ENCODE data around the gene RAD51C. TPM values are rescaled to one million over a fixed set of nuclear protein-coding genes. Genes with fewer than 3 reads are reported as not detected.
A peak's percentile ranks its signal among the peaks of the same experiment; 100 is the strongest.
"Not testable (repeated sequence)": the region's sequence is repeated elsewhere in the genome, so short reads cannot be mapped to it uniquely, and the experiment has no call there.

The RAD51C gene
- total RNA-seq, 1 donor = 9.1 TPM

DNA sequence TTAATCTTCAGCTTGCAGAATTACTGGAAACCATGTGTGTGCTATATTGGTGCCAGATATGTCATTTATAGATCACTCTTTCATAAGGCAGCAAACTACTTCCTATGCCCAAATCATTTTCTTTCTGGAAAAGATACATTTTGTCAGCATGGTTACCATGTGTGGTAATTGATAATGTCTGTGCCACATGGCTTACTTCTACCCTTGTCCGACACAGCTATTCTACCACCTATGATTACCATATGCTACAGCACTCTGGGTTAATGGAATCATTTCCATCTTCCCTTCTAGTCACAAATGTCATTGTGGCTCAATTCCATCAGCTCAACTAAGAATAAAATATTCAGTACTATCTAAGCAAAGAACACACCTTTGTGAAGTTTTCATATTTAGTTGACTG is 55.3 kb downstream of the RAD51C start:
- Histone ChIP-seq H3K27me3 (ENCODE audit: insufficient read depth, low read length) (peaks cover under 1% of the 10 kb centered on the region), H3K9me3 (ENCODE audit: low read depth, low read length) (no peaks in the 10 kb centered on the region), H3K4me3 (ENCODE audit: low read length) (no peak overlapping the region), H3K4me1 (ENCODE audit: insufficient read depth, low read length) (no peaks in the 10 kb centered on the region)

DNA sequence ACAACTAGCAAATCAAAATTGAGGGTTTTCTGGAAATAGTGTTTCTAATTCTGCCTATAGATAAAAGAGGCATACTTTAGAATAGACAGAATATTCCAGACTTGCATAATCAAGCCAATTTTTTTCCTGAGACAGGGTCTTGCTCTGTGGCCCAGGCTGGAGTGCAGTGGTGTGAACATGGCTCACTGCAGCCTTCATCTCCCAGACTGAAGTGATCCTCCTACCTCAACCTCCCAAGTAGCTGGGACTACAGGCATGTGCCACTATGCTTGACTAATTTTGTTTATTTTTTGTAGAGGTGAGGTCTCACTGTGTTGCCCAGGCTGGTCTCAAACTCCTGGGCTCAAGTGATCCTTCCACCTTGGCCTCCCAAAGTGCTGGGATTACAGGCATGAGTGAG is 57.2 kb downstream of the RAD51C start:
- not testable (repeated sequence) for H3K4me1 ChIP-seq (ENCODE audit: insufficient read depth, low read length); H3K4me3 ChIP-seq (ENCODE audit: low read length); H3K9me3 ChIP-seq (ENCODE audit: low read depth, low read length)
- peaks cover 14% of the 10 kb centered on the region for H3K27me3 ChIP-seq (ENCODE audit: insufficient read depth, low read length)

DNA sequence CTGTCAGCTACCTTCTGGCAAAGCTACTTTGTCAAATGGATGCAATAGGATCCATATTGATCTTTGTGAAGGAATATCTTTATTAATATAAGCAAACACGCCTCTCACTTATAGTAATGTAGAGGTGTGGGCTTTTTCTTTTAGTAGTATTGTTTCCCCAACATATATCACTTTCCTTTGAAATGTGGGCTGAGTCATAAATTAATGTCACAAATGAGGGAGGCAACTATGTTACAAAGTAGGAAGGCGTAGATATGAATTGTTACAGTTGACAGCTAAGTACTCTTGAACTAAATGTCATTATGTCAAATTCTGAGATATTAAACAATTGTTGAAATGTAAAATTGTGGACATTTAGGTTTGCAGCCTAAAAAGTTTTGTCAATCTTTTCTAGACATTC is 60.6 kb downstream of the RAD51C start:
- H3K27me3 ChIP-seq (ENCODE audit: insufficient read depth, low read length) = peaks cover 45% of the 10 kb centered on the region
- no peaks in the 10 kb centered on the region for H3K9me3 ChIP-seq (ENCODE audit: low read depth, low read length)
- peaks cover 19% of the 10 kb centered on the region for H3K4me1 ChIP-seq (ENCODE audit: insufficient read depth, low read length)
- H3K4me3 ChIP-seq (ENCODE audit: low read length) = no peak overlapping the region

DNA sequence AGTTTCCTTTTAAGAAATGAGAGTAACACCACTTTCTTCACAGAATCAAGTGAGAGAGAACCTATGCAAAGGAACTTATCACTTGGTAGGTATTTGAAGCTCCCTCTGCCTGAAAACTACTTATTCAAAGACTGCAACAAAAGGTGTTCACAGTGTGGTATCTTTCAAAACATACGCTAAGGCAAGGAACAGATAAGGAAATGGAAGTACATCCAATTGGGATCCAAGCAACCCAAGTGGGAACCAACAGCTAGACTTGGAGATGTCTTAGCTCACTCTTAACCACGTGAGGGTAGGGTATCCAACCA is 62.8 kb downstream of the RAD51C start:
- peaks cover 66% of the 10 kb centered on the region for H3K27me3 ChIP-seq (ENCODE audit: insufficient read depth, low read length)
- no peaks in the 10 kb centered on the region for H3K9me3 ChIP-seq (ENCODE audit: low read depth, low read length)
- peaks cover 19% of the 10 kb centered on the region for H3K4me1 ChIP-seq (ENCODE audit: insufficient read depth, low read length)
- H3K4me3 ChIP-seq (ENCODE audit: low read length) = peak overlapping the region; percentile 35

DNA sequence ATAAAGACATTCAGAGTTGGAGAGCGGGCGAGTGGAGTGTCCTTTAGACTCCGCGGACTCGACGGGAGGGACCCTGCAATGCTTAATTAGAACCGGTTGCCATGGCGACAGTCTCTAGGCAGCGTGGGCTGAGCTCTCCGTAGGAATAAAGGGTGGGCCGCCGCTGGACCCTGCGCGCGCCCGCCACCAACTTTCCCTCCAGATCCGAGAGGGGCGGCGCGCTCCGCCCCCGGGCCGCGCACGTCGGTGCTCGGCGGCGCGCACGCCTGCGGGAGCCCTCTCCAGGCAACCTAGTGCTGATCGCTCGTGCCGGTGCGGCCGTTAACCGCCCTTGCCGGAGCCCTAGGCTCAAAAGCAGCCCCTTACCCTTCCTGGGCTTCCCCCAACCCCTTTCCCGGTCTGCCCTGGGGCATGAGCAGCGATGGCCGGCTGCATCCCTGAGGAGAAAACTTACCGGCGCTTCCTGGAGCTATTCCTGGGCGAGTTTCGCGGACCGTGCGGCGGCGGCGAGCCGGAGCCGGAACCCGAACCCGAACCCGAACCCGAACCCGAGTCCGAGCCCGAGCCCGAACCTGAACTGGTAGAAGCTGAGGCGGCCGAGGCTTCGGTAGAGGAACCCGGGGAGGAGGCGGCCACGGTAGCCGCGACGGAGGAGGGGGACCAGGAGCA is 63.3 kb downstream of the RAD51C start, which contains the start of gene PPM1E:
Gene PPM1E, plus strand, starts transcription at position 278 of the 669 bp plus-strand sequence.
- H3K9me3 ChIP-seq (ENCODE audit: low read depth, low read length) = no peaks in the 10 kb centered on the region
- peak within 1 kb of the TSS; percentile 35 for H3K4me3 ChIP-seq (ENCODE audit: low read length)
- H3K27me3 ChIP-seq (ENCODE audit: insufficient read depth, low read length) = peaks cover 70% of the 10 kb centered on the region
- peaks cover 19% of the 10 kb centered on the region for H3K4me1 ChIP-seq (ENCODE audit: insufficient read depth, low read length)

DNA sequence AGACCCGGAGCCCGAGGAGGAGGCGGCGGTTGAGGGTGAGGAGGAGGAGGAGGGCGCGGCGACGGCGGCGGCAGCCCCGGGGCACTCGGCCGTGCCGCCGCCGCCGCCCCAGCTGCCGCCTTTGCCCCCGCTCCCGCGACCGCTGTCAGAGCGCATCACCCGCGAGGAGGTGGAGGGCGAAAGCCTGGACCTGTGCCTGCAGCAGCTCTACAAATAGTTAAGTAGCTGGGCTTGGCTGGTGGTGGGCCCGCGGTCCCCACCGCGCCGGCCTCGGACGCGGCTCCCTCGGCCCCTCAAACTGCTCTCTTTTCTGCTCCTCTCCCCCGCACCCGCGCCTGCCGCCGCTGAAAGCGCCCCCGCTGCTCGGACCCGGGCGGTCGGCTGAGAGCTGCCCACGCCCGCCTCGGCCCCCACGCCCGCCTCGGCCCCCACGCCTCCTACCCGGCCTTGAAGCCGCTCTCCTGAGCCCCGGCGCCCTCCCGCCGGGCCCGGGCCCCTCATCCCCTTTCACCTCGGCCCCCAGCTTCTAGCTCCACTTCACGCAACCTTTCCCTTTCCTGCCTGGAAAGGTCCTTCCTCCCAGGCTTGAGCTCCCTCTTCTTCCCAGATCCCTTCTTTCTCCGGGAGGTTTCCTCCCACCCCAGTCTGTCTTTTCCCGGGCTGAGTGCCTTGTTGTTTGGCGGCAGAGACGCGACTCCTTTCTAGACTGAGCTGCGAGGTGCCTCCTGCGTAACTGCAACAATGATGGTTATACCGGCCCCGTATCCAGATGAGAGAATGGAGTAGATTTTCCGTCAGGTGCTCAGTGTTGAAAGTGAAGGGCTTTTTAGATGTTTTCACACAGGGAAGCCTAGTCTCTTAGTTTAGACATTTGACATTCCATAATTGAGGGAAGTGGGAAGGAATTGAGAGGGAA is 64.1 kb downstream of the RAD51C start:
- H3K4me3 ChIP-seq (ENCODE audit: low read length) = peak overlapping the region; percentile 35
- peaks cover 19% of the 10 kb centered on the region for H3K4me1 ChIP-seq (ENCODE audit: insufficient read depth, low read length)
- peaks cover 77% of the 10 kb centered on the region for H3K27me3 ChIP-seq (ENCODE audit: insufficient read depth, low read length)
- no peaks in the 10 kb centered on the region for H3K9me3 ChIP-seq (ENCODE audit: low read depth, low read length)

DNA sequence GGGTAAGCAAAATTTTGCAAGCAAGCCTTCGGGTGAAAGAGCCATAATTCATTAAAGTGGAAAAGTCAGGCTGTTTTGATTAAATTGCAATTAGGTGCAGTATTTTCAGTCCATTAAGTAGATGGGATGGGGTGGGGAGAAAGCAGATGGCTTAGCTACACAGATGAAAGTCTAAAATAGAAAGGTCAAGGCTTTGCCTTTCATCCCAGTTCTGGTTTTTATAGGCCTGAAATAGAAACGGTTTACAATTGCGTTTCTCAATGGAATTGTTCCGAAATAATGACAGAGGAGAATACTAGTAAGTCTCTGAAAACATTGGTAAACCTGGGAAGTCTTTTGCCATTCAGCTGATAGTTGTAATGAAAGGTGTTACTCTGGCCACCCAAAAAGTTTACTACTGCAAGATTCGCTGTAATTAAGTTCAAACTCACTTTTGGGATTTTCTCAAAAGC is 64.8 kb downstream of the RAD51C start:
- peaks cover 78% of the 10 kb centered on the region for H3K27me3 ChIP-seq (ENCODE audit: insufficient read depth, low read length)
- H3K9me3 ChIP-seq (ENCODE audit: low read depth, low read length) = no peaks in the 10 kb centered on the region
- peaks cover 19% of the 10 kb centered on the region for H3K4me1 ChIP-seq (ENCODE audit: insufficient read depth, low read length)
- no peak overlapping the region for H3K4me3 ChIP-seq (ENCODE audit: low read length)

DNA sequence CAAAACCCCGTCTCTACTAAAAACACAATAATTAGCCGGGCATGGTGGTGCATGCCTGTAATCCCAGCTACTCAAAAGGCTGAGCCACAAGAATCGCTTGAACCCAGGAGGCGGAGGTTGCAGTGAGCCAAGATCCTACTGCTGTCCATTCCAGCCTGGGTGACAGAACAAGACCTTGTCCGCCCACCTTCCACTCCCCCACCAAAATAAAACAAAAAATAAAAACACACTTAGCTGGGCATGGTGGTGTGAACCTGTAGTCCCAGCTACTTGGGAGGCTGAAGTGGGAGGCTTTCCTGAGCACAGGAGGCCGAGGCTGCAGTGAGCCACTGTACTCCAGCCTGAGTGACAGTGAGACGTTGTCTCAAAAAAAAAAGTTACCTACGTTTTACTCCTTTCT is 66.5 kb downstream of the RAD51C start:
- no peak overlapping the region for H3K4me3 ChIP-seq (ENCODE audit: low read length)
- peaks cover 69% of the 10 kb centered on the region for H3K27me3 ChIP-seq (ENCODE audit: insufficient read depth, low read length)
- no peaks in the 10 kb centered on the region for H3K9me3 ChIP-seq (ENCODE audit: low read depth, low read length)
- peaks cover 19% of the 10 kb centered on the region for H3K4me1 ChIP-seq (ENCODE audit: insufficient read depth, low read length)

DNA sequence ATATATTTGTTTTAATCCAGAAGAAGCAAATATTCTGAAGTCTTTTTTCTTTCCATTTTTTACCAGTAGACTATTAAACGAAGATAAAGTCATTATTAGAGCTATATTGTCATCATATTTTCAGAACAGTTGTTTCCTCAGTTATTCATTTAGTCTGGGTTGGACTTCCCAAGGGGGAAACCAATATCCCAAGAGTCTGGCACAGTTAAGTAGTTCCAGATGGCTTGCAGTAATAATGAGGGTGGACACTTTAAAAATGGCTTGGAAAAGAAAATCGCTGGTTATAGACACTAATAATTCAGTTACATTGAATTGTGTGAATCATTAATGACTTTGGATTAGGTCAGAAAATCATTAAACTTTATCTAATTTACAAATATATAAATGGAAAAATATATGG is 67.1 kb downstream of the RAD51C start:
- no peak overlapping the region for H3K4me3 ChIP-seq (ENCODE audit: low read length)
- peaks cover 19% of the 10 kb centered on the region for H3K4me1 ChIP-seq (ENCODE audit: insufficient read depth, low read length)
- no peaks in the 10 kb centered on the region for H3K9me3 ChIP-seq (ENCODE audit: low read depth, low read length)
- H3K27me3 ChIP-seq (ENCODE audit: insufficient read depth, low read length) = peaks cover 65% of the 10 kb centered on the region

DNA sequence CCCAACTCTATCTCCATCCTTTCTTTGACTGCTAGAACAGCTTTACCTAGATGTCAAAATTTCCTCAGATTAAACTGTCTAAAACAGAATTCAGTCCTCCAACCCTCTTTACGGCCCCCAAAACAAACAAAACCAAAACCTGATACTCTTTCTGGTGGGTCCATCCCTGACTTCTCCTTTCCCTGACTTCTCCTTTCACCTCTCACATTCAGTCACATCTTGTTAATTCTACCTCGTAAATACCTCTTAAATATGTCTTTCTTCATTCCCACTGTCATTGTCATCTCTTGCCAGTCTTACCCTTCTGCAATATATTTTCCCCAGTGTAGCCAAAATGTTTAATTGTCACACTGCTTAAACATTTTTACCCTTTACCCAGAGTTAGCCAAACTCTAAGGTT is 67.8 kb downstream of the RAD51C start:
- H3K9me3 ChIP-seq (ENCODE audit: low read depth, low read length) = no peaks in the 10 kb centered on the region
- peaks cover 58% of the 10 kb centered on the region for H3K27me3 ChIP-seq (ENCODE audit: insufficient read depth, low read length)
- H3K4me1 ChIP-seq (ENCODE audit: insufficient read depth, low read length) = peaks cover 18% of the 10 kb centered on the region
- H3K4me3 ChIP-seq (ENCODE audit: low read length) = no peak overlapping the region

DNA sequence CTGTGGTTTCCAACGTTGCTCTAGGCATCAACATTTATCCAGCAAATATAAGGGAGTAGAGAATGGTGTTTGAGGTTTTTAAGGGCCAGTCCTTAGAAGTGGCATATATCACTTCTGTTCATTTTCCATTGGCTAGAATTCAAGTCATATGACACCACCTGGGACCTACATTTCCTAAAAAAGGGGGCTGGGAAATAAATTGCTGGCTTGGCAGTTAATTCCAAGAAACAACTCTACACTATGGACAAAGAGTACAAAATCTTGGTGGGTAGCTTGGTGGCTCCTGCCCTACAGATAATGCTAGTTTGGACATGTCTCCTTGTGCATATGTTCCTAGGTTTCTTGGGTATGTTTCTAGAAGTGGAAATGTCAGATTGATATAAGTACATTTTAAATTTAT is 70.9 kb downstream of the RAD51C start:
- H3K4me1 ChIP-seq (ENCODE audit: insufficient read depth, low read length) = no peaks in the 10 kb centered on the region
- H3K27me3 ChIP-seq (ENCODE audit: insufficient read depth, low read length) = peaks cover 31% of the 10 kb centered on the region
- no peak overlapping the region for H3K4me3 ChIP-seq (ENCODE audit: low read length)
- H3K9me3 ChIP-seq (ENCODE audit: low read depth, low read length) = no peaks in the 10 kb centered on the region

DNA sequence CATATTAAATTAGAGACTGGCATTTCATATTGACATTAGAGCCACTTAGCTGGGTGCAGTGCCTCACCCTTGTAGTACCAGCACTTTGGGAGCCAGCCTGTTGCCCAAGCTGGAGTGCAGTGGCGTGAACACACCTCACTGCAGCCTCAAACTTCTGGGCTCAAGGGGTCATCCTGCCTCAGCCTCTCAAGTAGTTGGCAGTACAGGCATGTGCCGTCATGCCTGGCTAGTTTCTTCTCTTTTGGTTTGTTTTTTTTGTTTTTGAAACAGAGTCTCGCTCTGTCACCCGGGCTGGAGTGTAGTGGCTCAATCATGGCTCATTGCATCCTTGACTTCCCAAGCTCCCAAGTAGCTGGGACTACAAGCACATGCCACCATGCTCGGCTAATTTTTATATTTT is 72.0 kb downstream of the RAD51C start:
- Histone ChIP-seq H3K4me3 (ENCODE audit: low read length) (no peak overlapping the region), H3K9me3 (ENCODE audit: low read depth, low read length) (no peaks in the 10 kb centered on the region), H3K27me3 (ENCODE audit: insufficient read depth, low read length) (peaks cover 19% of the 10 kb centered on the region), H3K4me1 (ENCODE audit: insufficient read depth, low read length) (no peaks in the 10 kb centered on the region)

DNA sequence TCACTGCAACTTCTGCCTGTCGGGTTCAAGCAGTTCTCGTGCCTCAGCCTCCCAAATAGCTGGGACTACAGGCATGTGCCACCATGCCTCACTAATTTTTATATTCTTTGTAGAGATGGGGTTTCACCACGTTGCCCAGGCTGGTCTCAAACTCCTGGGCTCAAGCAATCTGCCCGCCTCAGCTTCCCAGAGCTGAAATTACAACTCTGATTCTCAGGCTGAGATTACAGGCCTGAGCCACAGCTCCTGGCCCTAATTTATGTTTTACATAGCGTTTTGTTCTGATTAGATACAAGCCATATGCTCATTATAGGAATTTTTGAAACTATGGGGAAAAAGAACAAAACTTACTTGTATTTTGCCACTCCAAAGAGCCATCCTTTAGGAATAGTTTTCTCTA is 86.1 kb downstream of the RAD51C start:
- H3K4me3 ChIP-seq (ENCODE audit: low read length); H3K9me3 ChIP-seq (ENCODE audit: low read depth, low read length); H3K4me1 ChIP-seq (ENCODE audit: insufficient read depth, low read length); H3K27me3 ChIP-seq (ENCODE audit: insufficient read depth, low read length): not testable (repeated sequence)

DNA sequence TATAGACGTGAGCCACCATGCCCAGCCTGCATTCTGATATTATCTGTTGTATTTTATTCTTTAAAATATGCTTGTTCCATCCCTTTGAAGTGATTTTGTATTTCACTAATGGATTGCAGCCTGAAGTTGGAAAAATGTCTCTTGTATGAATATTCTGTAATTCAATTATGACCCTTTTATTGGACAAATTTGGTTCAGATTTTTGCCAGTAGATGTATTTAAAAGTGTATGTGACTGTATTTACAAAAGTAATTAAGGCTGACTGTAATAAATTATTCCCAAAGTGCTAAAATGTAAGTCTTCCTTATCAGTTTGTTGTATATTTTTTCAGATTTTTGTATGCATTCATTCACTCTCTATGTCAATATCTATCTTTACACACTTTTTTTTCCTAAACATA is 87.0 kb downstream of the RAD51C start:
- H3K9me3 ChIP-seq (ENCODE audit: low read depth, low read length) = no peaks in the 10 kb centered on the region
- H3K4me3 ChIP-seq (ENCODE audit: low read length) = no peak overlapping the region
- no peaks in the 10 kb centered on the region for H3K27me3 ChIP-seq (ENCODE audit: insufficient read depth, low read length)
- H3K4me1 ChIP-seq (ENCODE audit: insufficient read depth, low read length) = no peaks in the 10 kb centered on the region

DNA sequence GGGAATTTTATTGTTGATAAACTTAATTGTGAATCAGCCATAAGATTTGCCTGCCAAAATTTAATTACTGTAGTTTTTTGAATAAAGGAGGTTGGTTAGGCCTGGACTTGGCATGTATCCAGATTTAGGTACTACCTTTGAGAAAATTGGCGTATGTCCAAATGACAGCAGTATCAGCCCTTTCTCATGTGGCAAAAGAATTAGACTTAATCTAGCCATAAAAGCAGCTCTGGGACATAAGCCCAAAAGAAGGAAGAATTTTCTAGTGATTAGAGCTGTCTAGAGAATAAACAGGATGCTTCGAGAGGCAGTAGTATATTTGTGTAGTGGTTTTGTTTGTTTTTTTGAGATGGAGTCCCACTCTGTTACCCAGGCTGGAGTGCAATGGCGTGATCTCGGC is 91.0 kb downstream of the RAD51C start:
- no peaks in the 10 kb centered on the region for H3K9me3 ChIP-seq (ENCODE audit: low read depth, low read length)
- H3K27me3 ChIP-seq (ENCODE audit: insufficient read depth, low read length) = peaks cover 2% of the 10 kb centered on the region
- no peak overlapping the region for H3K4me3 ChIP-seq (ENCODE audit: low read length)
- no peaks in the 10 kb centered on the region for H3K4me1 ChIP-seq (ENCODE audit: insufficient read depth, low read length)

DNA sequence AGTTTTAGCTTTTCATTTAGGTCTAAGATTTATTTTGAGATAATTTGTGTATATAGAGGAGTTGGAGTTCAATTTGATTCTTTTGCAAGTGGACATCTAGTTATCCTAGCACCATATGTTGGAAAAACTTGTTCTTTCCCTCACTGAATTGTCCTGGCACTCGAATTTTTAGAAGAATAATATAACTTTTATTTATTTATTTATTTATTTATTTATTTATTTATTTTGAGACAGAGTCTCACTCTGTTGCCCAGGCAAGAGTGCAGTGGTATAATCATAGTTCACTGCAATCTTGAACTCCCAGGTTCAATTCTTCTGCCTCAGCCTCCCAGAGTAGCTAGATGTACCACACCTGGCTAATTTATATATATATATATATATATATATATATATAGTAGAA is 92.7 kb downstream of the RAD51C start:
- Histone ChIP-seq H3K4me1 (ENCODE audit: insufficient read depth, low read length) (no peaks in the 10 kb centered on the region), H3K4me3 (ENCODE audit: low read length) (no peak overlapping the region), H3K27me3 (ENCODE audit: insufficient read depth, low read length) (peaks cover 4% of the 10 kb centered on the region), H3K9me3 (ENCODE audit: low read depth, low read length) (no peaks in the 10 kb centered on the region)
